HepG2 (cell line): ENCODE results near the gene APC2.

Experiments used
- SCMH1 ChIP-seq: sonication (generic); formaldehyde crosslinking; IDR thresholded peaks from 2 replicates; pipeline ENCODE4 v1.9.0; 2021; ENCODE audit warnings: missing genetic modification reagents, mild to moderate bottlenecking, borderline replicate concordance
- ZNF3 ChIP-seq: IDR thresholded peaks from 2 replicates; pipeline ENCODE4 v1.7.0; 2017; ENCODE audit warnings: inconsistent platforms
- TF ChIP-seq, protein P1 (sequence below): sonication (generic); formaldehyde crosslinking; IDR thresholded peaks from 2 replicates; pipeline ENCODE4 v1.4.0; 2020; ENCODE audit warnings: missing genetic modification reagents

DNA sequence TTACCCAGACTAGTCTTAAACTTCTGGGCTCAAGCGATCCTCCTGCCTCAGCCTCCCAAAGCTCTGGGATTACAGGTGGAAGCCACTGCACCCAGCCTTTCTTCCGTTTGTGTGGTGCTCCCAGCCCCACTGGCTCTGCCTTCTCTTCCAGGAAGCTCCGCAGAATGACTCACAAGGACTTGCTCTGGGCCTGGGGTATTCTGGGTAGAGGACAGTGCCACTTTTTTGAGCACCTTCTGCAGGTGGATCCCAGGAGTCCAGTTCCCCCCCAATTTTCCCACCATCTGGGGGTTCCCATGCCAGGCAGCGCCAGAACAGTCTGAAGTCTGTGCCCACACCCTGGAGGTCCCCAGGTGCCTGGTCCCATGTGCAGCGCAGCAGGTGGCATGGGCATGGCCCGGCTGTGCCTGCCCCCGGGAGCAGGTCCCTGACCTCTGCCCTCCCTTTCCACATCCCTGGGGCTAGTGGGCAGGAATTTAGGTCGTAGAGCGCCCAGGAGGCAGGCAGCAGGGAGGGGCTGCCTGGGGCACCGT lies 42.6 kb downstream of the APC2 start:
- TF ChIP-seq ZNF3 = no peak
- TF ChIP-seq, protein P1, sequence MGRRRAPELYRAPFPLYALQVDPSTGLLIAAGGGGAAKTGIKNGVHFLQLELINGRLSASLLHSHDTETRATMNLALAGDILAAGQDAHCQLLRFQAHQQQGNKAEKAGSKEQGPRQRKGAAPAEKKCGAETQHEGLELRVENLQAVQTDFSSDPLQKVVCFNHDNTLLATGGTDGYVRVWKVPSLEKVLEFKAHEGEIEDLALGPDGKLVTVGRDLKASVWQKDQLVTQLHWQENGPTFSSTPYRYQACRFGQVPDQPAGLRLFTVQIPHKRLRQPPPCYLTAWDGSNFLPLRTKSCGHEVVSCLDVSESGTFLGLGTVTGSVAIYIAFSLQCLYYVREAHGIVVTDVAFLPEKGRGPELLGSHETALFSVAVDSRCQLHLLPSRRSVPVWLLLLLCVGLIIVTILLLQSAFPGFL = no peak
- TF ChIP-seq SCMH1 (CRISPR knock-in tag) = no peak
